Measurements from ENCODE around the gene NDRG4.

DNA sequence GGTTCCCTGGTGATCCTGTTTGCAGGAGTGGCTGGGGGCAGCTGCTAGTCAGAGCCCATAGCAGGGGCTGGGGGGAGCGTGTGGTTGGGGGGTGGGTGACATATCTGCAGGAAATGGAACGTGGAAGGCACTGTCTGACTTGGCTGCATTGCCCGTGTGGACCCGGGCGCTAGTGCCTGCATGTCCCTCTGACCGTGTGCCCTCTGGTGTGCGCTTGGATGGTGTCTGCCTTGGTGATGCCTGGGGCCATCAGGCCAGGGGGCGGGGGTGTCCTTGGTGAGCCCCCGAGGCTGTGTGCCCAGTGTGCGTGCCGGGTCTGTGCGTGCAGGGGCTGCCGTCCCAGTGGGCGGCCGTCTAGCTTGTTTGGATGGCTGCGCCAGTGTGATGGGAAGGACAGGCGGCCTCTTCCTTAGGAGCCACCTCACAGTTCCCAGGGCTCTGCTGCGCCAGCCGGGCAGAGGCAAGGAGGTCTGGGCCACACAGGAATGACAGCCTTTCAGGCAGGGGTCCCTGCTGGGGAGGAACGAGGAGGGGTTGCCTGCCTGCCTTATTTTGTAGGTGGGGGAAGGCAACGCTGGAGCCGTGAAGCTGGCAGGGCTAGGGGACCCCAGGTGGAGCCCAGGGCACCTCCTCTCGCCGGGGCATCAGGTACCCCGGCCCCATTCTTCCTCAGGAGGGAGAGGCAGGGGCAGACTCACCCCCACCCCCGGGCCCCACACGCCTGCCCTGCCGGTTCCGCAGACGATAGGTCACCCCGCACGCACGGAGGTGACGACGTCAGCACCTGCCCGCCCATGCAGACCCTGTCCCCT is 693 bp downstream of the NDRG4 start:
- TF ChIP-seq POLR2A (IDR thresholded peaks at IDR 0.05; ENCODE audit: low read depth, low read length), result no peak
- no peak for TF ChIP-seq TAF1 (IDR thresholded peaks at IDR 0.05; ENCODE audit: low read depth, low read length)
- TF ChIP-seq POLR2AphosphoS5 (IDR thresholded peaks at IDR 0.05; ENCODE audit: low read depth, low read length), result no peak
